ENCODE data around the gene HSPA12A. TPM values are rescaled to one million over a fixed set of nuclear protein-coding genes. Genes with fewer than 3 reads are reported as not detected.

The HSPA12A gene
- total RNA-seq, 1 experiment from 2014 or later: 9.0 TPM

GRCh38 chr10:116694927-116695268, 47.5 kb downstream of the HSPA12A start:
- Histone ChIP-seq H3K27me3 (replicated peaks) (no peaks in the 10 kb centered on the region), H3K27ac (no peak overlapping the region), H3K36me3 (peaks cover 2% of the 10 kb centered on the region; the same call in 1 of the 2 replicates), H3K4me1 (replicated peaks) (peaks cover 21% of the 10 kb centered on the region), H3K9me3 (replicated peaks) (no peaks in the 10 kb centered on the region; the same call in 1 of the 2 replicates), H3K4me3 (no peak overlapping the region)
- DNase-seq (ENCODE audit: low read depth in 1 of 2, low spot score in 2 of 2): no peak

- H3K4me1 ChIP-seq (replicated peaks): peaks cover 21% of the 10 kb centered on the region
- DNase-seq (ENCODE audit: low read depth in 1 of 2, low spot score in 2 of 2): peak in 1 of 2 experiments; percentile 20
- H3K4me3 ChIP-seq: no peak overlapping the region
- no peaks in the 10 kb centered on the region for H3K27me3 ChIP-seq (replicated peaks)
- H3K36me3 ChIP-seq: peaks cover 2% of the 10 kb centered on the region; the same call in 1 of the 2 replicates
- H3K9me3 ChIP-seq (replicated peaks): no peaks in the 10 kb centered on the region; the same call in 1 of the 2 replicates
- H3K27ac ChIP-seq: no peak overlapping the region
Measured at GRCh38 chr10:116694243-116694926, 48.0 kb downstream of the HSPA12A start.

- Histone ChIP-seq H3K27me3 (replicated peaks) (no peaks in the 10 kb centered on the region), H3K36me3 (no peaks in the 10 kb centered on the region), H3K9me3 (replicated peaks) (no peaks in the 10 kb centered on the region; the same call in 1 of the 2 replicates), H3K4me1 (replicated peaks) (peaks cover 26% of the 10 kb centered on the region), H3K27ac (no peak overlapping the region), H3K4me3 (no peak overlapping the region)
- no peak for DNase-seq (ENCODE audit: low read depth in 1 of 2, low spot score in 2 of 2)
Measured at GRCh38 chr10:116692225-116692624, 50.1 kb downstream of the HSPA12A start.

- no peak for DNase-seq (ENCODE audit: low read depth in 1 of 2, low spot score in 2 of 2)
- Histone ChIP-seq H3K27ac (no peak overlapping the region), H3K4me1 (replicated peaks) (peaks cover 26% of the 10 kb centered on the region), H3K4me3 (no peak overlapping the region), H3K9me3 (replicated peaks) (no peaks in the 10 kb centered on the region; the same call in 1 of the 2 replicates), H3K27me3 (replicated peaks) (no peaks in the 10 kb centered on the region), H3K36me3 (no peaks in the 10 kb centered on the region)
Measured at GRCh38 chr10:116691635-116692034, 50.7 kb downstream of the HSPA12A start.

GRCh38 chr10:116690356-116691322, 51.7 kb downstream of the HSPA12A start:
- Histone ChIP-seq H3K36me3 (no peaks in the 10 kb centered on the region), H3K27me3 (replicated peaks) (no peaks in the 10 kb centered on the region), H3K9me3 (replicated peaks) (no peaks in the 10 kb centered on the region; the same call in 1 of the 2 replicates), H3K27ac (no peak overlapping the region), H3K4me3 (no peak overlapping the region), H3K4me1 (replicated peaks) (peaks cover 26% of the 10 kb centered on the region)
- DNase-seq (ENCODE audit: low read depth in 1 of 2, low spot score in 2 of 2): no peak

GRCh38 chr10:116689744-116690143, 52.6 kb downstream of the HSPA12A start:
- H3K36me3 ChIP-seq: no peaks in the 10 kb centered on the region
- no peak overlapping the region for H3K4me3 ChIP-seq
- H3K27me3 ChIP-seq (replicated peaks): no peaks in the 10 kb centered on the region
- H3K4me1 ChIP-seq (replicated peaks): peaks cover 24% of the 10 kb centered on the region
- no peaks in the 10 kb centered on the region; the same call in 1 of the 2 replicates for H3K9me3 ChIP-seq (replicated peaks)
- DNase-seq (ENCODE audit: low read depth in 1 of 2, low spot score in 2 of 2): no peak
- H3K27ac ChIP-seq: no peak overlapping the region

GRCh38 chr10:116688741-116689495, 53.4 kb downstream of the HSPA12A start:
- Histone ChIP-seq H3K36me3 (no peaks in the 10 kb centered on the region), H3K27me3 (replicated peaks) (no peaks in the 10 kb centered on the region), H3K4me1 (replicated peaks) (peaks cover 15% of the 10 kb centered on the region), H3K4me3 (no peak overlapping the region), H3K9me3 (replicated peaks) (no peaks in the 10 kb centered on the region; the same call in 1 of the 2 replicates), H3K27ac (no peak overlapping the region)
- no peak for DNase-seq (ENCODE audit: low read depth in 1 of 2, low spot score in 2 of 2)

GRCh38 chr10:116688241-116688711, 54.1 kb downstream of the HSPA12A start:
- H3K4me1 ChIP-seq (replicated peaks): peaks cover 9% of the 10 kb centered on the region
- H3K4me3 ChIP-seq: no peak overlapping the region
- H3K9me3 ChIP-seq (replicated peaks): no peaks in the 10 kb centered on the region; the same call in 1 of the 2 replicates
- H3K36me3 ChIP-seq: no peaks in the 10 kb centered on the region
- no peak for DNase-seq (ENCODE audit: low read depth in 1 of 2, low spot score in 2 of 2)
- H3K27me3 ChIP-seq (replicated peaks): no peaks in the 10 kb centered on the region
- H3K27ac ChIP-seq: no peak overlapping the region

GRCh38 chr10:116687633-116688032, 54.7 kb downstream of the HSPA12A start:
- Histone ChIP-seq H3K9me3 (replicated peaks) (no peaks in the 10 kb centered on the region), H3K36me3 (no peaks in the 10 kb centered on the region), H3K27ac (no peak overlapping the region), H3K4me3 (no peak overlapping the region), H3K27me3 (replicated peaks) (no peaks in the 10 kb centered on the region), H3K4me1 (replicated peaks) (0 out of 2 replicates have a peak, but pooled peaks cover 5% of the 10 kb centered on the region)
- no peak for DNase-seq (ENCODE audit: low read depth in 1 of 2, low spot score in 2 of 2)

- H3K27me3 ChIP-seq (replicated peaks): no peaks in the 10 kb centered on the region
- H3K4me1 ChIP-seq (replicated peaks): 0 out of 2 replicates have a peak, but pooled peaks cover 8% of the 10 kb centered on the region
- no peak overlapping the region for H3K27ac ChIP-seq
- no peaks in the 10 kb centered on the region; the same call in 1 of the 2 replicates for H3K36me3 ChIP-seq
- DNase-seq (ENCODE audit: low read depth in 1 of 2, low spot score in 2 of 2): no peak
- H3K9me3 ChIP-seq (replicated peaks): no peaks in the 10 kb centered on the region
- H3K4me3 ChIP-seq: no peak overlapping the region
Measured at GRCh38 chr10:116686632-116687031, 55.7 kb downstream of the HSPA12A start.

GRCh38 chr10:116685807-116686206, 56.6 kb downstream of the HSPA12A start:
- Histone ChIP-seq H3K36me3 (no peaks in the 10 kb centered on the region; the same call in 1 of the 2 replicates), H3K4me1 (replicated peaks) (0 out of 2 replicates have a peak, but pooled peaks cover 8% of the 10 kb centered on the region), H3K4me3 (no peak overlapping the region), H3K27ac (no peak overlapping the region), H3K9me3 (replicated peaks) (no peaks in the 10 kb centered on the region), H3K27me3 (replicated peaks) (no peaks in the 10 kb centered on the region)
- DNase-seq (ENCODE audit: low read depth in 1 of 2, low spot score in 2 of 2): no peak

GRCh38 chr10:116684781-116685180, 57.6 kb downstream of the HSPA12A start:
- DNase-seq (ENCODE audit: low read depth in 1 of 2, low spot score in 2 of 2): no peak
- Histone ChIP-seq H3K36me3 (no peaks in the 10 kb centered on the region; the same call in none of the 2 replicates), H3K4me1 (replicated peaks) (0 out of 2 replicates have a peak, but pooled peaks cover 8% of the 10 kb centered on the region), H3K4me3 (no peak overlapping the region), H3K9me3 (replicated peaks) (no peaks in the 10 kb centered on the region), H3K27me3 (replicated peaks) (no peaks in the 10 kb centered on the region), H3K27ac (no peak overlapping the region)

GRCh38 chr10:116683821-116684220, 58.5 kb downstream of the HSPA12A start:
- Histone ChIP-seq H3K27ac (no peak overlapping the region), H3K9me3 (replicated peaks) (no peaks in the 10 kb centered on the region), H3K27me3 (replicated peaks) (no peaks in the 10 kb centered on the region), H3K4me3 (no peak overlapping the region), H3K36me3 (no peaks in the 10 kb centered on the region; the same call in none of the 2 replicates), H3K4me1 (replicated peaks) (0 out of 2 replicates have a peak, but pooled peaks cover 8% of the 10 kb centered on the region)
- no peak for DNase-seq (ENCODE audit: low read depth in 1 of 2, low spot score in 2 of 2)
